Retinal pigment epithelial cell (primary cell): Measurements from ENCODE around the gene LAMA5.

Source experiments
- DNase-seq: peaks from one replicate; pipeline ENCODE4 v3.0.0-alpha.2; 2010; ENCODE audit warnings: low read depth
- H3K4me3 ChIP-seq: 2 replicates; pipeline ENCODE4 v1.5.1; 2011; ENCODE audit warnings: mild to moderate bottlenecking, low read length, control low read depth, moderate library complexity
- CTCF ChIP-seq: conservative IDR thresholded peaks from 2 replicates; pipeline ENCODE4 v1.5.1; 2011; ENCODE audit warnings: low read depth, low read length, control low read depth, inconsistent platforms

The LAMA5 gene

GRCh38 chr20:62395311-62396242 is 28.5 kb upstream of the LAMA5 start:
- H3K4me3 ChIP-seq: no peak overlapping the region
- peak; percentile 18 for TF ChIP-seq CTCF
- DNase-seq: no peak

- H3K4me3 ChIP-seq: no peak overlapping the region
- TF ChIP-seq CTCF: no peak
- DNase-seq: no peak
These were observed 27.4 kb upstream of the LAMA5 start for GRCh38 chr20:62394248-62395245.

- TF ChIP-seq CTCF: no peak
- H3K4me3 ChIP-seq: no peak overlapping the region
- no peak for DNase-seq
These were observed 26.7 kb upstream of the LAMA5 start for GRCh38 chr20:62393830-62394229.

- H3K4me3 ChIP-seq: no peak overlapping the region
- TF ChIP-seq CTCF: no peak
- no peak for DNase-seq
These were observed 26.2 kb upstream of the LAMA5 start for GRCh38 chr20:62393335-62393665.

- TF ChIP-seq CTCF: no peak
- H3K4me3 ChIP-seq: no peak overlapping the region
- DNase-seq: no peak
These were observed 25.7 kb upstream of the LAMA5 start for GRCh38 chr20:62392621-62393334.

GRCh38 chr20:62392077-62392418 is 24.9 kb upstream of the LAMA5 start:
- no peak overlapping the region for H3K4me3 ChIP-seq
- no peak for DNase-seq
- no peak for TF ChIP-seq CTCF
